ENCODE measurements around the gene MTHFSD.
A peak's percentile ranks its signal among the peaks of the same experiment; 100 is the strongest.

- TF ChIP-seq POLR2A (IDR thresholded peaks at IDR 0.05) = peak in 1 of 2 donors; percentile 29
- TF ChIP-seq CTCF (IDR thresholded peaks at IDR 0.05) = no peak
- peak; percentile 51 for TF ChIP-seq POLR2AphosphoS5 (IDR thresholded peaks at IDR 0.05)
- no peak for TF ChIP-seq EP300 (IDR thresholded peaks at IDR 0.05)
Observed at GRCh38 chr16:86499889-86500707, 54.9 kb downstream of the MTHFSD start.

Data from gastroesophageal sphincter (tissue), 3 donors.